PFSK-1 (cell line): ENCODE results near the gene BPGM.

Experiments
- FOXP2 ChIP-seq: optimal IDR thresholded peaks from 2 replicates; pipeline ENCODE3; 2011; ENCODE audit warnings: borderline replicate concordance, control low read depth, inconsistent platforms; ENCODE audit not compliant: insufficient read depth; ENCODE audit errors: extremely low read length, extremely low read depth
- POLR2AphosphoS5 ChIP-seq: IDR thresholded peaks from 2 replicates; pipeline ENCODE4 v1.6.1; 2012; ENCODE audit warnings: low read depth, mild to moderate bottlenecking, control low read depth, low read length, moderate library complexity
- REST ChIP-seq, 2 experiments: IDR thresholded peaks; 2 replicates each; pipeline versions ENCODE4 v1.6.1 to v1.8.0; 2011 to 2012; ENCODE audit warnings: low read depth in 2 of 2, low read length in 2 of 2, control low read depth in 1 of 2, inconsistent platforms in 1 of 2, mild to moderate bottlenecking in 1 of 2, moderate library complexity in 1 of 2; ENCODE audit not compliant: insufficient read depth in 1 of 2
- SIN3A ChIP-seq: IDR thresholded peaks from 2 replicates; pipeline ENCODE4 v1.6.1; 2012; ENCODE audit warnings: mild to moderate bottlenecking, low read length, moderate library complexity, borderline replicate concordance; ENCODE audit not compliant: insufficient read depth
- TAF1 ChIP-seq: IDR thresholded peaks from 2 replicates; pipeline ENCODE4 v1.6.1; 2012; ENCODE audit warnings: low read length, control low read depth, borderline replicate concordance; ENCODE audit not compliant: insufficient read depth

BPGM gene

GRCh38 chr7:134662871-134663205, 16.2 kb downstream of the BPGM start:
- TF ChIP-seq REST (IDR thresholded peaks at IDR 0.05; ENCODE audit: insufficient read depth in 1 of 2, low read depth in 2 of 2, low read length in 2 of 2) = no peak
- TF ChIP-seq TAF1 = no peak
- TF ChIP-seq SIN3A = no peak
- no peak for TF ChIP-seq FOXP2
- no peak for TF ChIP-seq POLR2AphosphoS5

GRCh38 chr7:134667899-134668298, 21.2 kb downstream of the BPGM start:
- TF ChIP-seq FOXP2 (no peak), SIN3A (no peak), POLR2AphosphoS5 (no peak), REST (IDR thresholded peaks at IDR 0.05; ENCODE audit: insufficient read depth in 1 of 2, low read depth in 2 of 2, low read length in 2 of 2) (no peak), TAF1 (no peak)

- TF ChIP-seq REST (IDR thresholded peaks at IDR 0.05; ENCODE audit: insufficient read depth in 1 of 2, low read depth in 2 of 2, low read length in 2 of 2) = no peak
These were observed 22.7 kb downstream of the BPGM start for GRCh38 chr7:134669388-134669787.

- TF ChIP-seq FOXP2 (peak; percentile 96), POLR2AphosphoS5 (no peak)
These were observed 23.3 kb downstream of the BPGM start for GRCh38 chr7:134669845-134670373.

- no peak for TF ChIP-seq REST (IDR thresholded peaks at IDR 0.05; ENCODE audit: insufficient read depth in 1 of 2, low read depth in 2 of 2, low read length in 2 of 2)
- no peak for TF ChIP-seq SIN3A
- TF ChIP-seq TAF1 = no peak
- TF ChIP-seq FOXP2 = no peak
- TF ChIP-seq POLR2AphosphoS5 = no peak
These were observed 25.0 kb downstream of the BPGM start for GRCh38 chr7:134671609-134672008.

- TF ChIP-seq POLR2AphosphoS5 (no peak), SIN3A (no peak), TAF1 (no peak), FOXP2 (no peak), REST (IDR thresholded peaks at IDR 0.05; ENCODE audit: insufficient read depth in 1 of 2, low read depth in 2 of 2, low read length in 2 of 2) (no peak)
These were observed 27.8 kb downstream of the BPGM start for GRCh38 chr7:134674424-134674823.
